Measurements from ENCODE around the gene HELQ. TPM values are rescaled to one million over a fixed set of nuclear protein-coding genes. Genes with fewer than 3 reads are reported as not detected.

The HELQ gene
- total and polyA plus RNA-seq, 2 of the 13 experiments (the other 11 are each of a cell fraction or from before 2014, with no cell fraction given) = 6.6 to 10.8 TPM

DNA sequence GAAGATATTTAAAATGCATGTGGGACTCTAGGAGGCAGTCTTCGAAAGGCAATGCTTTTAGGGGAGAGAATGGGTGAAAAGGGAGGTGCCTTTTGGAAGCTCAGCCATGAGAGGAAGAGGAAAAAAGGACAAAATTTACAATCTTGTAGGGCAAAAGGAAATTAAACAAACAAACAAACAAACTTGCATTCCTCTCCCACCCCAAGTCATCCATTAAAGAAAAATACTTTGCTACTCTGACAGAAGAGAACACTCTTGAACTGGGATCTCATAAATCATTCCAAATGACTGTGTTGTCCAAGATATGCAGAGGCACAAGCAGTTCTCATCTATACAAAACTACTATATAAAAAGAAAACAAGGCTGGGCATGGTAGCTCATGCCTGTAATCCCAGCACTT lies 46.7 kb downstream of the HELQ start:
- Histone ChIP-seq H3K4me1 (ENCODE audit: insufficient read depth, low read length) (peaks cover 14% of the 10 kb centered on the region), H3K27ac (ENCODE audit: extremely low read length, insufficient read depth, low read length) (no peak overlapping the region), H3K27me3 (ENCODE audit: control insufficient read depth in 1 of 2, insufficient read depth in 2 of 2, low read length in 2 of 2) (no peaks in the 10 kb centered on the region), H4K20me1 (ENCODE audit: insufficient read depth, low read length) (no peaks in the 10 kb centered on the region), H3K4me2 (ENCODE audit: low read depth, low read length) (no peak overlapping the region), H3K9me3 (ENCODE audit: low read length) (no peaks in the 10 kb centered on the region), H3K36me3 (replicated peaks in 1 of 2; ENCODE audit: control insufficient read depth in 1 of 2, insufficient read depth in 2 of 2, low read length in 2 of 2) (no peaks in the 10 kb centered on the region; a peak in 1 of 5 replicates), H3K79me2 (ENCODE audit: insufficient read depth, low read length) (no peaks in the 10 kb centered on the region), H3K9ac (ENCODE audit: insufficient read depth, low read depth, low read length) (no peak overlapping the region), H2AFZ (ENCODE audit: low read length) (no peak overlapping the region), H3K4me3 (replicated peaks in 1 of 3; ENCODE audit: insufficient read depth in 1 of 3, low read depth in 2 of 3, low read length in 3 of 3) (no peak overlapping the region)
- TF ChIP-seq ZEB1 (IDR thresholded peaks at IDR 0.05; ENCODE audit: insufficient replicate concordance, low read depth) (no peak), TBL1XR1 (IDR thresholded peaks at IDR 0.05; ENCODE audit: borderline replicate concordance, low read length, partially characterized antibody) (no peak), NFRKB (IDR thresholded peaks at IDR 0.05) (no peak)
- FAIRE-seq (no peak), DNase-seq (ENCODE audit: low spot score) (no peak), ATAC-seq (no peak)
- intact Hi-C loops (cut with micrococcal nuclease; ENCODE audit: unreplicated experiment) = no loop called here
- 97% methylated on average over 1 of the region's 1 CpG for WGBS (ENCODE audit: low lambda C conversion rate)
- POLR2A ChIA-PET = no interaction called here
- CTCF ChIA-PET (ENCODE audit: low intra/inter-chr PET ratio, low total read pairs) = no interaction called here
- no TSS peak for BruUV-seq (replicated peaks)
- in situ Hi-C loops (cut with HindIII; ENCODE audit: extremely low pct_ligation_motif_present, low pct_unique_long_range_greater_than_20kb) = no loop called here

DNA sequence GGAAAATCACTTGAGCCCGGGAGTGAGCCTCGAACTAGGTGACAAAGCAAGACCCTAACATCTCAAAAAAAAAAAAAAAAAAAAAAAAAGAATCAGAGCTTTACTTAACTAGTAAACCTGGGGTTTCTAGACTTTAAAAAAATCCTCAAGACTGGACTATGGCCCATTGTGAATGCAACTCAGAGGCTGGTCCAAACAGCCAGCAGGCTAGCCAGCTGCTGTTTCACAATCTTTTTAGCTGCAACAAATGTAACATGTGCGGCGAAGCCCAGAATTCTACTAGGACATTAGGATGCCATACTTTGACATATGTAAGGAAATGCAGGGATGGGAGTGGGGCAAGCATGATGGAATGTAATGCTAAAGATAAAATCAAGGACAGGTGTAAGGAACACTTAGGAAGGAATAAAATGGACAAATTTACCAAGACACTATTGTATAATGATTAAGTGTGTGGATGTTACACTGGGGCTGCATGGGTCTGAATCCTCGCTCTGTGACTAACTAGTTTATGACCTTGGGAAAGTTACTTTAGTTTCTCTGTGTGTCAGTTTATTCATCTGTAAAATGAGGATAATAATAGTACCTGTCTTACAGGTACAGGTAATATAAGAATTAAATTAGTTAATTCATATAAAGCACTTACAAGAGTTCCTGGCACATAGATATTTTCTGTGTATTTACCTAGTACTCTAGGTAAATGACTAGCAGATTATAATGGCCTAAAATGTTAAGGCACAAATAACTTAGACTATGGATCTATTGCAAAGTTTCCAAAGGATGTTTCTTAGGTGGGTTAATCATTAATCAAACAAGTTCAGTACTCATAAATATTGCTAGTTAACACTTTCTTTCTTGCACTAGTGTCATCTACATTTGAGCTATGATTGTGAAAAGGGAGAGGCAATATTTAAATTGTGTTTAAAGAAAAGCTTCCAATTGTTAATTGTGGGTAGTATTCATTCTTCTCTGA lies 49.5 kb downstream of the HELQ start:
- Histone ChIP-seq H3K79me2 (ENCODE audit: insufficient read depth, low read length) (no peaks in the 10 kb centered on the region), H2AFZ (ENCODE audit: low read length) (no peak overlapping the region), H3K9me3 (ENCODE audit: low read length) (no peaks in the 10 kb centered on the region), H3K27ac (ENCODE audit: extremely low read length, insufficient read depth, low read length) (no peak overlapping the region), H3K9ac (ENCODE audit: insufficient read depth, low read depth, low read length) (no peak overlapping the region), H3K4me2 (ENCODE audit: low read depth, low read length) (no peak overlapping the region), H3K4me3 (replicated peaks in 1 of 3; ENCODE audit: insufficient read depth in 1 of 3, low read depth in 2 of 3, low read length in 3 of 3) (no peak overlapping the region), H4K20me1 (ENCODE audit: insufficient read depth, low read length) (no peaks in the 10 kb centered on the region), H3K4me1 (ENCODE audit: insufficient read depth, low read length) (peaks cover 14% of the 10 kb centered on the region), H3K36me3 (replicated peaks in 1 of 2; ENCODE audit: control insufficient read depth in 1 of 2, insufficient read depth in 2 of 2, low read length in 2 of 2) (no peaks in the 10 kb centered on the region; a peak in 1 of 5 replicates), H3K27me3 (ENCODE audit: control insufficient read depth in 1 of 2, insufficient read depth in 2 of 2, low read length in 2 of 2) (no peaks in the 10 kb centered on the region)
- no TSS peak for BruUV-seq (replicated peaks)
- intact Hi-C loops (cut with micrococcal nuclease; ENCODE audit: unreplicated experiment) (no loop called here), in situ Hi-C loops (cut with HindIII; ENCODE audit: extremely low pct_ligation_motif_present, low pct_unique_long_range_greater_than_20kb) (no loop called here)
- ChIA-PET CTCF (ENCODE audit: low intra/inter-chr PET ratio, low total read pairs) (no interaction called here), POLR2A (no interaction called here)
- WGBS (ENCODE audit: low lambda C conversion rate) = 83% methylated on average over 5 of the region's 5 CpGs
- ATAC-seq (peak; percentile 68), DNase-seq (ENCODE audit: low spot score) (no peak), FAIRE-seq (peak; percentile 15)
- TF ChIP-seq, protein P1, sequence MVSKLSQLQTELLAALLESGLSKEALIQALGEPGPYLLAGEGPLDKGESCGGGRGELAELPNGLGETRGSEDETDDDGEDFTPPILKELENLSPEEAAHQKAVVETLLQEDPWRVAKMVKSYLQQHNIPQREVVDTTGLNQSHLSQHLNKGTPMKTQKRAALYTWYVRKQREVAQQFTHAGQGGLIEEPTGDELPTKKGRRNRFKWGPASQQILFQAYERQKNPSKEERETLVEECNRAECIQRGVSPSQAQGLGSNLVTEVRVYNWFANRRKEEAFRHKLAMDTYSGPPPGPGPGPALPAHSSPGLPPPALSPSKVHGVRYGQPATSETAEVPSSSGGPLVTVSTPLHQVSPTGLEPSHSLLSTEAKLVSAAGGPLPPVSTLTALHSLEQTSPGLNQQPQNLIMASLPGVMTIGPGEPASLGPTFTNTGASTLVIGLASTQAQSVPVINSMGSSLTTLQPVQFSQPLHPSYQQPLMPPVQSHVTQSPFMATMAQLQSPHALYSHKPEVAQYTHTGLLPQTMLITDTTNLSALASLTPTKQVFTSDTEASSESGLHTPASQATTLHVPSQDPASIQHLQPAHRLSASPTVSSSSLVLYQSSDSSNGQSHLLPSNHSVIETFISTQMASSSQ (IDR thresholded peaks at IDR 0.05; ENCODE audit: low read depth) = peak; percentile 74
- TF ChIP-seq, protein P1 (CRISPR knock-in tag; IDR thresholded peaks at IDR 0.05; ENCODE audit: borderline replicate concordance) = no peak
- peak; percentile 66; the same call in 1 of the 2 replicates for TF ChIP-seq CEBPB (IDR thresholded peaks at IDR 0.05; ENCODE audit: borderline replicate concordance, low read depth, low read length)
- peak; percentile 74 for TF ChIP-seq ZNF652 (CRISPR knock-in tag; IDR thresholded peaks at IDR 0.05; ENCODE audit: borderline replicate concordance, low read depth)
- TF ChIP-seq PRMT3 (CRISPR knock-in tag; IDR thresholded peaks at IDR 0.05; ENCODE audit: borderline replicate concordance, low read depth) = no peak
- peak; percentile 92 for TF ChIP-seq HNRNPUL1 (IDR thresholded peaks at IDR 0.05; ENCODE audit: low read depth, low read length)
- TF ChIP-seq MATR3 (CRISPR knock-in tag; IDR thresholded peaks at IDR 0.05) = no peak
